IMR-90 (cell line): ENCODE measurements around the gene CEP78. TPM values are rescaled to one million over a fixed set of nuclear protein-coding genes. Genes with fewer than 3 reads are reported as not detected.

Source experiments
- ATAC-seq: fragments of 200-7000 bp; cut with Tn5 transposase; 2 replicates; pipeline ENCODE4 v1.9.1; 2020; ENCODE audit warnings: low read depth, mild to moderate bottlenecking, moderate library complexity
- BruUV-seq: library from RNA; stranded (reverse); fragments of 400-500 nt; replicated peaks from 2 replicates; lab custom pipeline; 2021; lab: Mats Ljungman, UMichigan
- CTCF ChIA-PET: fragments of 300-600 bp; formaldehyde crosslinking; extraction: SDS; loops from one replicate; lab custom pipeline; 2021; ENCODE audit warnings: antibody characterized with exemption; lab: Yijun Ruan, JAX
- POLR2A ChIA-PET: fragments of 300-600 bp; sonication (Branson Sonifier 250); formaldehyde crosslinking; loops from one replicate; lab custom pipeline; 2022; ENCODE audit warnings: antibody characterized with exemption; ENCODE audit not compliant: unreplicated experiment; lab: Charles Lee
- DNase-seq: peaks from one replicate; pipeline ENCODE4 v3.0.0; 2013
- H2AFZ ChIP-seq: replicated peaks from 2 replicates; pipeline ENCODE3; 2013; ENCODE audit warnings: low read length, mild to moderate bottlenecking; ENCODE audit not compliant: poor library complexity
- H2AK5ac ChIP-seq: 2 replicates; pipeline ENCODE4 v1.6.1; 2013; ENCODE audit warnings: low read depth, low read length, inconsistent platforms
- H2AK9ac ChIP-seq: replicated peaks from 2 replicates; pipeline ENCODE3; 2013; ENCODE audit warnings: mild to moderate bottlenecking, low read depth, low read length, moderate library complexity; ENCODE audit not compliant: poor library complexity
- H2BK120ac ChIP-seq: 2 replicates; pipeline ENCODE4 v1.6.1; 2013; ENCODE audit warnings: low read depth, low read length, inconsistent platforms
- H2BK15ac ChIP-seq: 3 replicates; pipeline ENCODE4 v1.6.1; 2013; ENCODE audit warnings: low read depth, low read length, inconsistent platforms
- H2BK20ac ChIP-seq: 2 replicates; pipeline ENCODE4 v1.6.1; 2013; ENCODE audit warnings: low read depth, mild to moderate bottlenecking, inconsistent platforms, low read length, moderate library complexity
- H2BK5ac ChIP-seq: 2 replicates; pipeline ENCODE4 v1.6.1; 2013; ENCODE audit warnings: mild to moderate bottlenecking, low read depth, low read length, inconsistent platforms; ENCODE audit not compliant: poor library complexity, severe bottlenecking
- H3K14ac ChIP-seq: replicated peaks from 2 replicates; pipeline ENCODE4 v1.6.1; 2013; ENCODE audit warnings: low read depth, low read length, inconsistent platforms
- H3K18ac ChIP-seq: 2 replicates; pipeline ENCODE4 v1.6.1; 2013; ENCODE audit warnings: low read depth, low read length, control low read depth
- H3K23ac ChIP-seq: 2 replicates; pipeline ENCODE4 v1.6.1; 2013; ENCODE audit warnings: low read depth, low read length, inconsistent platforms
- H3K27ac ChIP-seq: 2 replicates; pipeline ENCODE4 v1.5.1; 2013; ENCODE audit warnings: mild to moderate bottlenecking, control low read depth, low read length; ENCODE audit not compliant: insufficient read depth
- H3K27me3 ChIP-seq: 2 replicates; pipeline ENCODE4 v1.6.1; 2013; ENCODE audit warnings: low read length; ENCODE audit not compliant: control insufficient read depth, insufficient read depth
- H3K36me3 ChIP-seq: 2 replicates; pipeline ENCODE4 v1.6.1; 2013; ENCODE audit warnings: low read length, mixed read lengths; ENCODE audit not compliant: control insufficient read depth, insufficient read depth
- H3K4ac ChIP-seq: 2 replicates; pipeline ENCODE4 v1.6.1; 2013; ENCODE audit warnings: low read depth, low read length, inconsistent platforms
- H3K4me1 ChIP-seq: 2 replicates; pipeline ENCODE4 v1.6.1; 2013; ENCODE audit warnings: low read length, mixed read lengths; ENCODE audit not compliant: control insufficient read depth, insufficient read depth
- H3K4me2 ChIP-seq: 2 replicates; pipeline ENCODE4 v1.6.1; 2013; ENCODE audit warnings: low read depth, mild to moderate bottlenecking, control low read depth, low read length, moderate library complexity
- H3K4me3 ChIP-seq: 2 replicates; pipeline ENCODE4 v1.5.1; 2013; ENCODE audit warnings: low read depth, mild to moderate bottlenecking, control low read depth, low read length, moderate library complexity; ENCODE audit not compliant: insufficient read depth
- H3K56ac ChIP-seq: 2 replicates; pipeline ENCODE4 v1.6.1; 2013; ENCODE audit warnings: low read length, inconsistent platforms; ENCODE audit not compliant: insufficient read depth; ENCODE audit errors: extremely low read depth
- H3K79me1 ChIP-seq, 2 experiments: 2 replicates each; pipeline ENCODE4 v1.6.1; 2013; ENCODE audit warnings: low read length in 2 of 2, inconsistent platforms in 1 of 2, low read depth in 1 of 2
- H3K9ac ChIP-seq: 2 replicates; pipeline ENCODE4 v1.6.1; 2013; ENCODE audit warnings: low read depth, low read length, control low read depth
- H3K9me1 ChIP-seq: 2 replicates; pipeline ENCODE4 v1.6.1; 2013; ENCODE audit warnings: low read length, inconsistent platforms; ENCODE audit not compliant: insufficient read depth
- H3K9me3 ChIP-seq: 2 replicates; pipeline ENCODE4 v1.6.1; 2013; ENCODE audit warnings: low read length; ENCODE audit not compliant: control insufficient read depth, insufficient read depth
- H4K20me1 ChIP-seq: 2 replicates; pipeline ENCODE4 v1.6.1; 2013; ENCODE audit warnings: low read length, inconsistent platforms; ENCODE audit not compliant: insufficient read depth
- H4K5ac ChIP-seq: 2 replicates; pipeline ENCODE4 v1.6.1; 2013; ENCODE audit warnings: mild to moderate bottlenecking, low read depth, low read length, control low read depth
- H4K8ac ChIP-seq, 2 experiments: 2 replicates each; pipeline ENCODE4 v1.6.1; 2013; ENCODE audit warnings: low read depth in 2 of 2, low read length in 2 of 2, control low read depth in 1 of 2, inconsistent platforms in 1 of 2
- H4K91ac ChIP-seq: 2 replicates; pipeline ENCODE4 v1.6.1; 2013; ENCODE audit warnings: low read depth, low read length, inconsistent platforms; ENCODE audit not compliant: insufficient read depth
- MAFK ChIP-seq: IDR thresholded peaks from 2 replicates; pipeline ENCODE4 v1.6.1; 2012; ENCODE audit warnings: low read depth, low read length, improper control_type of control experiment
- WGBS, 2 experiments: methylation state at CpG; one replicate each; pipeline versions ENCODE4 v1.1.5 to v1.1.7; 2013; ENCODE audit warnings: missing lambda C conversion rate in 2 of 2; ENCODE audit not compliant: insufficient read length in 1 of 2; ENCODE audit errors: extremely low coverage in 2 of 2; 5-methylcytosine and 5-hydroxymethylcytosine counted together
- dilution Hi-C: fragments of 300-500 bp; cut with HindIII; formaldehyde crosslinking; loops from one replicate; pipeline ENCODE4 v1.14.3; 2018; ENCODE audit warnings: low sequenced_read_pairs; ENCODE audit not compliant: unreplicated experiment
- in situ Hi-C: fragments of 300-500 bp; cut with MboI; formaldehyde crosslinking; loops from 3 replicates; pipeline ENCODE4 v1.14.3; 2019; ENCODE audit warnings: low sequenced_read_pairs, inconsistent platforms, mixed read lengths
- intact Hi-C: fragments of 100-400 bp; cut with micrococcal nuclease; formaldehyde crosslinking; loops from 2 replicates; pipeline ENCODE4 v1.10.0; 2022
- polyA plus RNA-seq, 3 experiments: library from polyadenylated mRNA; depleted of rRNA; stranded (reverse); fragments of >200 nt; gene quantifications; 2 replicates each; pipeline ENCODE4 v1.2.3, GENCODE V29; 2012; ENCODE audit warnings: low replicate concordance in 1 of 3
- total RNA-seq: library from RNA; depleted of rRNA; stranded (reverse); fragments of >200 nt; gene quantifications from 2 replicates; pipeline ENCODE4 v1.2.3, GENCODE V29; 2012

CEP78 gene
- total and polyA plus RNA-seq, 2 of the 4 experiments (the other 2 are of a cell fraction), result 9.2 to 18.3 TPM

DNA sequence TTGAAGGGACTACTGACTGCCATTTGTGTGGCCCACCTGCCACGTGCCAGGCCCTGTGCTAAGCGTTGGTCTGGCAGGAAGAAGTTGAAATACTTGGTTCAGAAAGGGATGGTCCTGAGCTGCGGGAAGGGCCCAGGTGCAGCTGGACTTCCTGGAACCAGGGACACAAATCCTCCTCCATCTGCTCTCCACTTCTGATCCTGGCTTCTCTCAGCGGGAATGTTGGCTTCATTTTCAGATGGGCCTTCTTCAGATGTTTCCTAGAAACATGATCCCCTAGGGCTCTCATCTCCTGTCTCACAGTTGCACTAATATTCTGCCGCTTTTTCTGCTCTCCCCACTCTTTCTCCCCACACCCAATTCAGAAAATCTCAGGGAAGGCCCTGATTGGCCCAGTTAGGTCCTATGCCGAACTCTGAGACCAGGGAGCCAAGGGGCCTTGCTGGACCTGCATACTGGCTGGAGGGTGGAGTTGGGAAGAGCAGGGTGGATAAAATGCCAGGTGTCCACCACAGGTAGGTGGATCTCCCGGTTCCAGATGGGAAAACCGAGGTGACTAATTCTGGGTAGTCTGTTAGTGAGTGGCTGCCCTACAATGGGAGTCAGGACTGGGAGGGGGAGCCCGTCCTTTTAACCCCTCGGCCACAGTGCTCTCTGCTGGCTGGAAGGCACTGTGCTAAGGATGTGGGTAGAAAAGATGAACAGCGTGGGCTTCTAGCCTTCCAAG is 80.5 kb downstream of the CEP78 start:
- no peak for TF ChIP-seq MAFK
- DNase-seq (no peak), ATAC-seq (no peak)
- H2BK5ac ChIP-seq, result no peak overlapping the region
- peaks cover 41% of the 10 kb centered on the region for H4K20me1 ChIP-seq
- H3K9me3 ChIP-seq, result no peaks in the 10 kb centered on the region
- no TSS peak for BruUV-seq
- H3K56ac ChIP-seq, result no peak overlapping the region
- no peak overlapping the region for H2AK5ac ChIP-seq
- in situ Hi-C loops, result no loop called here
- peaks cover 52% of the 10 kb centered on the region for H3K36me3 ChIP-seq
- intact Hi-C loops, result no loop called here
- H2BK20ac ChIP-seq, result no peak overlapping the region
- H3K27ac ChIP-seq, result no peak overlapping the region
- no peaks in the 10 kb centered on the region; the same call in 1 of the 2 replicates for H3K9me1 ChIP-seq
- no peak overlapping the region for H2AK9ac ChIP-seq
- peaks cover 14 to 51% of the 10 kb centered on the region in 2 experiments; a peak in 3 of 4 replicates for H3K79me1 ChIP-seq
- H2AFZ ChIP-seq, result no peak overlapping the region
- no peak overlapping the region for H4K91ac ChIP-seq
- no peak overlapping the region for H3K9ac ChIP-seq
- H3K23ac ChIP-seq, result no peak overlapping the region
- no peak overlapping the region for H2BK120ac ChIP-seq
- no peak overlapping the region for H3K4me2 ChIP-seq
- POLR2A ChIA-PET, result interaction anchor here (0.8 kb wide), 1 partner anchor 20 kb away, joined by 3 read pairs; the partner anchor contains the start of gene PSAT1
- dilution Hi-C loops, result no loop called here
- H3K4me1 ChIP-seq, result 0 out of 2 replicates have a peak, but pooled peaks cover 2% of the 10 kb centered on the region
- H3K27me3 ChIP-seq, result no peaks in the 10 kb centered on the region
- H4K5ac ChIP-seq, result no peak overlapping the region
- no peak overlapping the region for H3K14ac ChIP-seq
- no peak overlapping the region for H3K4me3 ChIP-seq
- CTCF ChIA-PET, result no interaction called here
- H3K4ac ChIP-seq, result no peak overlapping the region
- H3K18ac ChIP-seq, result no peak overlapping the region
- 80% methylated on average over 1 of the region's 11 CpGs; no CpG with 5 or more reads in 1 of the 2 experiments for WGBS, 2 experiments
- no peak overlapping the region for H2BK15ac ChIP-seq
- H4K8ac ChIP-seq, result no peak overlapping the region
